Stimulated activated CD8-positive, alpha-beta memory T cell treated with anti-CD3 and anti-CD28 coated beads, Interleukin-7, amount 100 ng/mL, for 1 hour (primary cell): ENCODE measurements around the gene RALGDS.
"Not testable (repeated sequence)": the region's sequence is repeated elsewhere in the genome, so short reads cannot be mapped to it uniquely, and the experiment has no call there.

Experiments used
- DNase-seq, 2 donors: peaks; one replicate each; pipeline ENCODE4 v3.0.0-alpha.2; 2020; ENCODE audit warnings: low read depth in 2 of 2

Gene RALGDS

DNA sequence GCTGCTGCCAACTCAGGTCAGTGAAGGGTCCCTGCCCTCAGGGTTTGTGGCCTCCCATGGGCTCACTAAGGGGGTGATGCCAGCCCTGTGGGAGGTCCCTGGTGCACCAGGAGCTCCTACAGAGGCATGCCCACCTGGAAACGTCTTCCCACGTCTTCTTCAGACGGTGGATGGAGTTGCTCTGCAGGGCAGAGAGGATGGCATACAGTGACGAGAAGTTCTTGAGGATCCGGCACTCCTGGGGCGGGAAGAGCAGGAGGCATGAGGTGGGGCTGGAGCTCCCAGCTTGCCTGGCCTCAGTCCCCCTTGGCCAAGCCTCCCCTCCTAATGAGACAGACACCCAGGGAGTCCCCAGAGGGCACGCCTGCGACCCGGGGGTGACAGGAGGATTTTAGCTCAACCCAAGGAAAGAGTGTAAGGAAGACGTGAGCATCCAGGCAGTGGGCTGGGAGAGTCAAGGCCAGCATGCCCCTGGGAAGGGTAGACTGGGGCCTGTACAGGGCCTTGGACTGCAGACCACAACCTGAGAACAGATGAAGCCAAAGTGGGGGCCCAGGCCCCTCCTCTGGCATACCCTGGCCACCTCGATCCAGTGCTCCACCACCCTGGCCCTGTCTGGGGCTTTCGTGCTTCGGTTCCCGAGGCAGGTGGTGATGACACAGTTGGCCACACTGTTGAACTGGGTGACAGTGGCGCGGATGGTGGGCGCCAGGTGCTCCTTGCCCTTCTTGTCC is 14.4 kb downstream of the RALGDS start:
- no peak for DNase-seq

DNA sequence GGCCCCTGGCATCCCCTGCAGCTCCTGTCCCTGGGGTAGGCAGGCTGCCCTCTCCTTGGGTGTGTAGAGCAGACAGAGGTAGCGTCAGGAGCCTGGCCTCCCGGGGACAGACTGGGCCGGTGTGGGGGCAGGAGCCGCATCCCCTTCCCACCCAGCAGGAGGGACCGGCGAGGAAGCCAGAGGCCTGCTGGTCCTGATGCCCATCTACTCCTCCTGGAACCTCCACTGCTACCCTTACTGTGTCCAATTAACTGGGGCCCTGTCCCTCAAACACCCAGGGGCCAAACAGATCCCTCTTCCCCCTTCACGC is 15.6 kb downstream of the RALGDS start:
- DNase-seq, result no peak

DNA sequence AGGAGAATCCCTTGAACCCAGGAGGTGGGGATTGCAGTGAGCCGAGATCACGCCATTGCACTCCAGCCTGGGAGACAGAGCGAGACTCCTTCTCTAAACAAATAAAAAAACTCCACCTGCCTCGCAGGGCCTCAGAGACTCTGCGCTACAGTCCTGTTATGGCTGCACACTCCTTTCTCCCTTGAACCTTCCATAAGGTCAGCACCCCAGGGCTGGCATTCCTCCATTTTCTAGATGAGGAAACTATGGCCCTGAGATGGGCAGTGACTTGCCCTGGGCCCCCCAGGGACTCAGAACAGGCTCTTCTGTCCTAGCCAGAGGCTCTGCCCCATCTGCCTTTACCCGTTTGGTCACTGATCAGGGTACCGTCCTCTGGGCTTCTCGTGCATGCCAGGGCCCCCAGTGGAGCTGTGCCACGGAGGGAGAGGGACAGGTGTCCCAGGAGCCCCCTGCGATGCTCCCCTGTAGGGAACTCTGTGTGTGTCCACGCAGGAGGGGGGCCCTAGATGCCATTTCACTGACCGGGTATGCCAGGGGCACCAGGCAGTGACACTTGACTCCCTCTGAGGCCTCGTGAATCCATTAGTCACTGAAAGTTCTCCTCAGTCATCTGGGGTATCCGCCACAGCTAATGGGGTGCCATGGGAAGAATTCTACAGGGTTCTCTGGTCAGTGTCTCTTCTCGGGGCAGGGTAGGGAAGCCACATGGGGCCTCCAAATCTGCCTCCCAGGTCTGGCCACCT is 16.2 kb downstream of the RALGDS start:
- no peak for DNase-seq

DNA sequence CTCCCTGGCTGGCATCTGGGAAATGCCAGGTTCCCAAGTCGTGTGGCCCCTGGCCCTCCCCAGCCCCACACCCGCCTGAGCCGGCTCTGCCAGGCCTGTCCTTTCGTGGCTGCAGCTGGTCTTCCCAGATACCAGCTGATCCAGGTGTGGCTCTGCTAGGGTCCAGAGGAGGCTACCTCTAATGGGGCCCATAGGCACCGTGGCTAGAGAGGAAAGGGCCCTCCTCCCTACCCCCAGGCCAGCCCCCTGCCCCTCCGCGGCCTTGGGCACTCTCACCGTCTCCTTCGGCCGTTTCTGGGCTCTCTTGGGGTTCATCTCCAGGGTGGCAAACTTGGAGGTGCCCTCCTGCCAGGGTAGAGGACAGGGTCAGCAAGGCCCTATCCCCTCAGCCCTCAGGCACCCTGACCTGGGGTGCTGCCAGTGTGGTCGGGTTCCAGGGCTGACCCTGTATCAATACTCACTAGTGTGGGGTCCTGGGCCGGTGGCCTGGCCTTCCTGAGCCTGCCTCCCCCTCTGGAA is 17.0 kb downstream of the RALGDS start:
- DNase-seq, result no peak

- DNase-seq, result no peak
Measured at GRCh38 chr9:133103183-133103986, 17.7 kb downstream of the RALGDS start.

- DNase-seq, result no peak
Measured at GRCh38 chr9:133102190-133103021, 18.6 kb downstream of the RALGDS start.

- DNase-seq, result no peak
Measured at GRCh38 chr9:133101356-133102189, 19.5 kb downstream of the RALGDS start.

- DNase-seq, result no peak
Measured at GRCh38 chr9:133100506-133101355, 20.3 kb downstream of the RALGDS start.

GRCh38 chr9:133099726-133100505 is 21.1 kb downstream of the RALGDS start:
- no peak for DNase-seq

GRCh38 chr9:133098871-133099270 is 22.2 kb downstream of the RALGDS start:
- no peak for DNase-seq

GRCh38 chr9:133098104-133098754 is 22.8 kb downstream of the RALGDS start:
- no peak for DNase-seq

- no peak for DNase-seq
Measured at GRCh38 chr9:133094842-133095393, 26.1 kb downstream of the RALGDS start.

- not testable (repeated sequence) for DNase-seq
Measured at GRCh38 chr9:133094351-133094750, 26.7 kb downstream of the RALGDS start.

GRCh38 chr9:133090752-133091385 is 30.2 kb downstream of the RALGDS start:
- DNase-seq, result no peak

- no peak for DNase-seq
Measured at GRCh38 chr9:133090187-133090586, 30.9 kb downstream of the RALGDS start.

DNA sequence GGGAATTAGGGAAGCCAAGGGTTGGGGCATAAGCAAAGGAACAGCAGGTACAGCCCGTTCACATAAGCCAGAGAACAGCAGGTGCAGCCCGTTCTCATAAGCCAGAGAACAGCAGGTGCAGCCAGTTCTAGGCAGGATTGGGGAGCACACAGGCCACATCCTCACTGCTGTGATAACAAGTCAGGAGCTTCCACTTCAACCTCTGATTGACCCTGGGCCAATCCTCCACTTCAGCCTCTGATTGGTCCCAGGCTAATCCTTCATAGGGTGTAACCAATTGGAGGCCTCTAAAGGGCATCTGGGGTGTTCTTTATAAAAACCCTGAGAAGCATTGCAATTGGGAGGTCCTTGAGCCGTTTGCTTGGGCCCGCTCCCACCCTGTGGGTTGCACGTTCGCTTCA is 31.8 kb downstream of the RALGDS start:
- DNase-seq, result no peak

DNA sequence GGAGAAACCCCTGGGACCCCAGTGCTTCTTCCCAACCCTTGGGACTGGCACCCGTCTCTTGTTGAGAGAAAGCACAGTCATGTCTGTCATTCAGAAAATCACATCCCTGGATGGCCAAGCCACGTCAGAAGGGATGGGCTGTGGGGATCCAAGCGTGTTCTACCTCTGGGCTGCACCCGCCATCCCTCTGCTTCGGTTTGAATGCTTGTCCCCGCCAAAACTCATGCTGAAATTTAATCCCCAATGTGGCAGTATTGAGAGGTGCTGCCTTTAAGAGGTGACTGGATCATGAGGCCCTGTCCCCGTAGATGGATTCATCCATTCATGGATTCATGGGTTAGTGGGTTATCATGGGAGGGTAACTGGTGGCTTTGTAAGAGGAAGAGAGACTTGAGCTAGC is 32.3 kb downstream of the RALGDS start:
- DNase-seq, result no peak
